Suppressor macrophage (primary cell): ENCODE data around the gene GPR158.

ENCODE experiments used
- DNase-seq, 4 experiments: peaks; one replicate each; pipeline ENCODE4 v3.0.0-alpha.2; 2020 to 2022

GPR158 gene

DNA sequence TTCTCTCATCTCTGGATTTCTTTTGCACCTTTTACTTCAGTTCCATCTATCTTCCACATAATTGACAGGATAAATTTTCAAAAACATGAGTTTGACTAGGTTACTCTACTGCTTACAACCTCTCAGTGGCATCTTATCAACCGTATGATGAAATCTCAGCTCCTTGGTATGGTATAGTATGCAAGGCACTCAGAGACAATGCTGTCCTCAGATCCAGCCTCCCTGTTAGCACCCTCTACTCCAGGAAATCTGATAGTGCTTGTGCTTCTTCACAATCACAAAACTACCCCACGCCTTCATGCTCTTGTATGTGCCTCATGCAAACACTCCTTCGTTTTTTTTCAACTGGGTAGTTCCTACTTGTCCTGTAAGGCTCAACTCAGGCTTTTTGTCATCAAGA is 330.7 kb downstream of the GPR158 start:
- no peak for DNase-seq

GRCh38 chr10:25506821-25507335 is 332.1 kb downstream of the GPR158 start:
- no peak for DNase-seq

DNA sequence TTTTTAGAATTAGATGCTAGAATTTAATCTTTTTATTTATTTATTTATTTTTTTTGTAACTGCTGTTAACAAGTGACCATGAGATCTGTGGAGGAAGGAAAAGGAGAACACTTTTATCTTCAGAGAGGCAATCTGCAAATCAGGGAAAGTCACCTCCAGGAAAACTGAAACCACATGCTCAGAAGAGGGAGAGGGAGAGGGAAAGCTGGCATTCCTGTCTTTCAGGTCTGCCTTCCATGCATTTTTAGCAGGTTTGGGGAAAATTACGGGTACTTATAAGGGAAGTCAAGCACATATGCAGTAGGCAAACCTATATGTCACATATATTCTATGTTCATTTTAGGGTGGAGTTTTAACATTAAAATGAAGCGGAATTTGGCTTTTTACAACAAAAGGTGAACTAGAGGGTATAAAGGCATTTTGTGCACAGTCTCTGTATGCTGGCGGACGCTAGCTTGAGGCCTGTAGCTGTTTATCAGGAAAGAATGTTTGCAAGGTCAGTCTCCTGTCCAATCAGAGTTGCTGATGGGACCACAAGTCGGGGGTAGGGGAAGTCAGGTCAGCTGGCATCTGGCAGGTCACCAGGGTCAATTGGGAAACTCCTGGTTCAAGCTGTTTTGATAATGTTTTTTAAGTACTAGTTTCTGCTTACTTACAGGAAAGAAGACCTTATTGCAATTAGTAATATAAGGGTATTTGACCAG is 333.5 kb downstream of the GPR158 start:
- no peak for DNase-seq

GRCh38 chr10:25509151-25509550 is 334.4 kb downstream of the GPR158 start:
- no peak for DNase-seq

DNA sequence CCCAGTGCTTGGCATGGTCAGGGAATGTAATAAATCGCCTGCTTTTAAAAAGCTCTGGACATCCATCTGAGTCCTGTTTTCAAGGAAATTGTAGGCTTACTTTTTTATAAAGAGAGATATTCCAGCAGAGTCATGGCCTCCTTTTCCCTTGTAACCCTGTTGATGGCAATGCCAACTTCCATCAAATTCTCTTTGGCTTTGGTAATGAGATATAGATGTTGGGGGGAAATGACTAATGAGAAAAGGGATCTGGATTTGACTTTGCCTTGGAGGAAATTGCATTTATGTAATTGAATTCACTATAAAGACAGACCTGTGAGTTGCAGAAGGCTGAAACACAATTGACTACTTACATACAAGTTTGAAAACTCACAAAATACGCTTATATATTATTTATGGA is 347.5 kb downstream of the GPR158 start:
- no peak for DNase-seq

- no peak for DNase-seq
Measured at GRCh38 chr10:25522946-25523608, 348.3 kb downstream of the GPR158 start.

DNA sequence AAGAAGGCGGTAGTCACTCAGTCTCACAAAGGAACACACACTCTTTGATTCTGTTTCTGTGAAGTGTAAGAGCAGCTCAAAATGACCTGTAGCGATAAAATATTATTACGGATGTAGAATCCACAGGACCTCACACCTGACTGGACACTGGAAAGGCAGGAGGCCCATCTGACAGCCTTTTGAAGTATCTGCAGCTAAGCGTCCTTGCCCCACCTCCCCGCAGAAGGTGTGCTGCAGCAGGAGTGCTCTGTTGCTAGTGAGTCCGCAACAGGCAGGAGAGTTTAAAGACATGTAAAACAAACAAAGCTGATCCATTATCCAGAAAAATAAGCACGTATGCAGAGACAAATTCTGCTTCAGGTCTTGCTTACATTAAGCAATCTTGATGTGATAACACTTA is 355.5 kb downstream of the GPR158 start:
- DNase-seq = no peak

DNA sequence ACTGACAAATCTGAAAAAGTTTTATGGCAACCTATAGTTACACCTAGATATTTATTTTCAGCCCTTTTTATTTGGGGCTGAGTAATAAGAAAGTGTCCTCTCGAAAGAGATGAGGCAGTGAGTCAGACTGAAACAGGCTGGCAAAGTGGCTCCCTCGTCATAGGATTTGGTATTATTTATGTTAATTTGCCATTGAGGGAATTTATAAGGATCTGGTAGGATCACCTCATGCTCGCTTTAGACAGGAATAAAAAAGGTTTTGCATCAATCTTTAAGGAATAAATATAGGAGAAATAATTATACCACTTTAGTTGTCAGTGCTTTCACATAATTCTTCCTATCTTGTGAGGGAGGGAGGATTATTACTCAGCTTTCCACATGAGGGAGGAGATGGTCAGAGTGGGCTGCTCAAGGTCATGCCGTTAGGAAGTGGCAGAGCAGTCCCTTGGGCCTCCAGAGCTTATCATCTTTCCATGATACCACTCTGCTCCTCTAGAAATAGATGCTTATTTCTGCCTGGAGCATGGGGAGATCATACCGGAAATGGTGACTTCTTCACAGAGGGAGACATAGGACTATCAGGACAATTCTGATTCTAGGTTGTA is 356.8 kb downstream of the GPR158 start:
- DNase-seq = no peak

GRCh38 chr10:25532213-25532612 is 357.4 kb downstream of the GPR158 start:
- no peak for DNase-seq

- DNase-seq = no peak
Measured at GRCh38 chr10:25536027-25536426, 361.2 kb downstream of the GPR158 start.

DNA sequence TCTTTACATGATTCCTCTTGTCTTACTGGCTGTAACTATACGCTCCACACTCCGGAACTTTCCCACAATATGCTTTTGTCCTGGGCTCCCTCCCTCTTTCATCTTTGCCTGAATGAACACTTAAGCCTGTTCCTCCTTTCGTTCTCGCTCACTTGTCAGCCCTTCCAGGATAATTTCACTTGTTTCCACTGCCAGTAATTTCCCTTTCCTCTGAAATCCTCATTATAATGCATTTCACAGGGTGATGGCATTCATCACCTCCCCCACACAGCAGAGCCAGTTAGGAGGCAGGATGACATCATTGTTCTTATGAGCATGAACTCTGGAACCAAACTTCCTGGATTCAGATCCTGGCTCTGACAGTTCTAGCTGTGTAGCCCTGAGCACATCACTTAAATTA is 372.6 kb downstream of the GPR158 start:
- peak in 2 of 4 experiments; percentile 2 to 10 for DNase-seq

DNA sequence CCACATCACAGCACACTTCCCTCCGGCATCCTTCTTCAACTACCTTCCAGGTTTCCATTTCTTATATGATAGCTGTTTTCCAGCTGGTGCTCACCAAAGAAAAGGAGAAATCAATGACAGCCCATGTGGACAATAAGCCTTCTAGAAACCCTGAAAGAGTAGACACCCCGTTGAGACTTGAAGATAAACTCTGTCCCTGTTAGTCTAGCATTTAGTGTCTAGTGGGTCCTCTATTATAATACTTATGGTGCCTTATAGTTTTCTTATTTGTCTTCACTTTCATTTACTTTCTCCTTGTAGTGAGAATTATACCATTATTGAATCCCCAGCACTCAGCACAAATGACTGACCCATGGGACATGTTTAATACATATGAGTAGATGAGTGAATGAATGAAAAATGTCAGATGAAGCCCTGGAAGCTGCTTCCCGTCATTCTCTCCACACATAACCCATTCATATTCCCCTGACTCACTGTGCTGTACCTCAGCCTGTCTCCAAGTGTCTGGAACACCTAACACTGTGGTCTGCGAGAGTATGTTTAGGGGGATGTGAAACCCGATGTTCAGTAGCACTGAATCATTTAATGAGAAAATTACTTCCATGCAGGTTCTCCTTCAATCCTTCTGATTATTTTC is 377.6 kb downstream of the GPR158 start:
- no peak for DNase-seq

- no peak for DNase-seq
Measured at GRCh38 chr10:25555865-25556264, 381.1 kb downstream of the GPR158 start.

DNA sequence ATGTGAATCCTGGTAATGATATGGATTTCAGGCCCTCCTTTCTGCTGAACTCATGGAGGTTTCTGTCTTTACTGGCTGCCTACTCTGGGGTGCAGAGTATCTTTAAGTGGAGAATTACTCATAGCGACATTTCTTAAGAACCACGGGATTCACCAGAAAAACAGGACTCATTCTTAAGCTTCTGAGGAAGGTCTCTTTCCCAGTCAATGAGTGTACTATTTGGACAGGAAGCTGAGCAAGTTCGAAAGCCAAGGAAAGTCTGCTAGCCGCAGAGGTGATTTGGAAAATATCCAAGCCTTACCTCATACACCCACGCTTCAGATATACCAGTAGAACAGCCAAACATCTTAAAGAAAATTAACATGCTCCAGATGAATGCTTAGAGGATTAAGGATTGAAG is 381.7 kb downstream of the GPR158 start:
- DNase-seq = no peak

GRCh38 chr10:25557136-25557535 is 382.3 kb downstream of the GPR158 start:
- no peak for DNase-seq

DNA sequence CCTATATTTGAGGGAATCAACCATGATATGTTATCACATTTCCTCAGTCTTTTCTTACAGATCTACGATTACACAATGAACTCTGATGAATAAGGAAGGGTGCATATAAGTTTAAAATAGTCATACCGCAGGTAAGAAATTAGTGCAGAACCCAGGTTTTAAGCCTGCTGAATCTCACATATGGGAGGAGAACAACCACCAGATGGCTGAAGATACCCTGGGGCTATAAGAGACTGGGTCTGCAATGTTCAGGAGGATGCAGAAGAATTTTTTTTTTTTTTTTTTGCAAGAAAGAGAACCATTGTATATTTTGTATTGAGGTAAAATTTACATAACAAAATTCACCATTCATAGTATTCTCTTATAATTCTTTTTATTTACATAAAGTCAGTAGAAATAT is 387.0 kb downstream of the GPR158 start:
- no peak for DNase-seq

- no peak for DNase-seq
Measured at GRCh38 chr10:25562547-25562946, 387.7 kb downstream of the GPR158 start.

GRCh38 chr10:25564351-25564750 is 389.6 kb downstream of the GPR158 start:
- DNase-seq = no peak

- DNase-seq = no peak
Measured at GRCh38 chr10:25565570-25565969, 390.8 kb downstream of the GPR158 start.

GRCh38 chr10:25573316-25573715 is 398.5 kb downstream of the GPR158 start:
- no peak for DNase-seq

DNA sequence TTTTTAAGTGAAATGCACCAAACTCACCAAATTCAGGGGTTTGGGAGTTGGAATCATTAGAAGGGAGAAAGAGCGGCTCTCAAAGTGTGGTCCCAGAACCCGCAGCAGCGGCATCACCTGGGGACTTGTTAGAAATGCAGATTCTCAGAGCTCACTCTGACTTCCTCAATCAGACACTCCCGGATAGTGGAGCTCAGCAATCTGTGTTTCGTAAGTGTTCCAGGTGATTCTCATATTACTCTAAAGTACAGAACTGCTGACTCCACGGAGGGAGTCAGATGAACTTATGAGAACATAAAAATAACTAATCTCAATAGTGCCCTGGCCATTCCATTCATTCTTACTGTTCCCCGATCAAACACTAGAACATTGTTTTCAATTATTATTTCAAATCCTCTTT is 400.5 kb downstream of the GPR158 start:
- DNase-seq = no peak

DNA sequence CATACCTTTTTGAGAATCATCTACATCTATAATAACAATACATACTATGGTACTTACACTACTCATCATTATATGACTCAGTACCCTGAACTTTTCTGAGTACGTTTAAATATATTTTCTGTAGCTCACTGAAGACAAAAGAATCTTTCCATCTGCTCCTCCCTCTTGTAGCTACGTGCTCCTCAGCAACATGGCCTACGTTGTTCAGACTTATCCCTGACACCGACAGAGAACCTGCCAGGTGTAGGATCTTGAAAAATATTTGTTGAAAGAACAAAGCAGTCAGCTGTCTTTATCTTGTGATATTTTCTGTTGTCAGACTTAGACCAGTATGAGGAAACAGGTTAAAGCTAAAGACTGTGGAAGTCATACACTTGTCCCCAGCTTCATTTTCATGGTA is 403.3 kb downstream of the GPR158 start:
- DNase-seq = no peak

DNA sequence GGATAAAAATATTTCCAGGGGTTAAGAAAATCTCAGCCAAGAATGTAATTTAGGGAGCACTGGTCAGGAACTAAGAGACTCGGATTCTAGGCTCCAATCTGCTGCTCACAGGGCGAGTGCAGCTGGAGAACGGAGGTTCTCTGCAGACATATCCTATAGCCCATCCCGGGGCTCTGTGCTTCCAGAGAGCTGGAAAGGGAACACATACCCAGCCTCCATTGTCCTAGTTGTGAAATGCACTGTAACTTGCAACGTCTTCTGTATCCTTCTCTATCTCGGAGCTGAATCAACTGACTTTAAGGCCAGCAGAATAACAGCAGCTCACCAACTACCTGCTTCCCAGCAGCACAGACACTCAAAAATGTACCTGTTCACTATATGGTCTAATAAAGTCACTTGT is 408.2 kb downstream of the GPR158 start:
- DNase-seq = no peak
